Cardiac muscle cell (in vitro differentiated cells and primary cell): ENCODE measurements around the gene GOLGB1. TPM values are rescaled to one million over a fixed set of nuclear protein-coding genes. Genes with fewer than 3 reads are reported as not detected.

Experiments used
- DNase-seq, 2 donors: peaks; one replicate each; pipeline versions ENCODE4 v3.0.0 to v3.0.0-alpha.2; 2010 to 2017; ENCODE audit warnings: low read depth in 1 of 2, low spot score in 1 of 2
- H3K27ac ChIP-seq: fragments of 200-600 bp; sonication (generic); 2 replicates; pipeline ENCODE4 v1.5.1; 2016
- H3K27me3 ChIP-seq: fragments of 200-600 bp; sonication (generic); 2 replicates; pipeline ENCODE4 v1.6.0; 2016; ENCODE audit warnings: control low read depth
- H3K36me3 ChIP-seq: fragments of 200-600 bp; sonication (generic); 2 replicates; pipeline ENCODE4 v1.5.1; 2016; ENCODE audit warnings: control low read depth
- H3K4me1 ChIP-seq: fragments of 200-600 bp; sonication (generic); 2 replicates; pipeline ENCODE4 v1.8.1; 2017; ENCODE audit warnings: low read depth, mild to moderate bottlenecking, mixed run types
- H3K4me3 ChIP-seq: fragments of 200-600 bp; sonication (generic); 2 replicates; pipeline ENCODE4 v1.5.1; 2016; ENCODE audit warnings: mild to moderate bottlenecking
- H3K9me3 ChIP-seq: fragments of 200-600 bp; sonication (generic); 2 replicates; pipeline ENCODE4 v1.5.1; 2017; ENCODE audit warnings: low read depth, mild to moderate bottlenecking, control low read depth
- polyA plus RNA-seq: library from polyadenylated mRNA; unstranded; fragments of >200 nt; fragmentation: Nextera tagmentation; extraction: Ambion mirVana; gene quantifications from 2 replicates; pipeline ENCODE4 v1.2.1, GENCODE V29; 2016
- total RNA-seq: library from RNA; depleted of rRNA; stranded (reverse); fragments of >200 nt; gene quantifications from 2 replicates; pipeline ENCODE4 v1.2.3, GENCODE V29; 2016
- TF ChIP-seq, protein P1 (sequence below): IDR thresholded peaks from 2 replicates; pipeline ENCODE4 v1.5.1; 2012; ENCODE audit warnings: low read depth, mild to moderate bottlenecking, low read length

The GOLGB1 gene
- total and polyA plus RNA-seq, 2 experiments from 2014 or later = 46.1 to 48.8 TPM

DNA sequence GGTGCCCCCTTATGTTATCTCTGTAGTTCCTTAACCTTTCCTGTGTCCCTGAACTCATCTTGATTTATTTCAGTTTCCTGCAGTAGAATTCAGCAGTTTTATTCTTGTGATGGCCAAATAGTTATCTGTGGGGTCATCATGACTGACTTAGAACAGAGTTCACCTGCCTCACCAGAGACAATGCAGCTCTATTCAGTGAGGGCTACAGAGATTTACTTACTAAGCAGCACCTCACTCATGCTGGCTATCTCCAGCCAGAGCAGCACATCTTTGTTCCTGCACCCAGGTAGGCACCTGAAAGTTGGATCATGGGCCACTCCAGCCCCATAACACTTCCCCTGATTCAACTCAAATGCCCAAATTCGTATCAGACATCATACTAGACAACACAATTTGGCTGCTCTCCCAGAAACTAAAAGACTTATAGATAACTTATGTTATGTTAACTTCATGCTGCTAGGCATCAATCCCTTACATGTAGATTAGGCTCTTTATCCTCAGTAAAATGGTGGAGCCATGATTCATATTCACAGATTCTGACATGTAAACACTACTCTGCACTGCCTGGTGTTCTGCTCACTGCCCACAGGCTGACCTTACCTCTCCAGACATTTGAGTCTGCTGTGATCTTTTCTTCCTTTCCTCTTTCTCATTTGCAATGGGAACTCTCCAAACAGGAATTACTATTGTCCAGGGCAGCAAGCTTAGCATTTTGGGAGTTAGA lies 9.3 kb upstream of the GOLGB1 start:
- H3K27ac ChIP-seq = no peak overlapping the region
- peaks cover 4% of the 10 kb centered on the region for H3K27me3 ChIP-seq
- no peaks in the 10 kb centered on the region for H3K9me3 ChIP-seq
- no peaks in the 10 kb centered on the region for H3K4me1 ChIP-seq
- peak in 1 of 2 donors; percentile 51 for DNase-seq
- no peak overlapping the region for H3K4me3 ChIP-seq
- no peaks in the 10 kb centered on the region for H3K36me3 ChIP-seq
- TF ChIP-seq, protein P1, sequence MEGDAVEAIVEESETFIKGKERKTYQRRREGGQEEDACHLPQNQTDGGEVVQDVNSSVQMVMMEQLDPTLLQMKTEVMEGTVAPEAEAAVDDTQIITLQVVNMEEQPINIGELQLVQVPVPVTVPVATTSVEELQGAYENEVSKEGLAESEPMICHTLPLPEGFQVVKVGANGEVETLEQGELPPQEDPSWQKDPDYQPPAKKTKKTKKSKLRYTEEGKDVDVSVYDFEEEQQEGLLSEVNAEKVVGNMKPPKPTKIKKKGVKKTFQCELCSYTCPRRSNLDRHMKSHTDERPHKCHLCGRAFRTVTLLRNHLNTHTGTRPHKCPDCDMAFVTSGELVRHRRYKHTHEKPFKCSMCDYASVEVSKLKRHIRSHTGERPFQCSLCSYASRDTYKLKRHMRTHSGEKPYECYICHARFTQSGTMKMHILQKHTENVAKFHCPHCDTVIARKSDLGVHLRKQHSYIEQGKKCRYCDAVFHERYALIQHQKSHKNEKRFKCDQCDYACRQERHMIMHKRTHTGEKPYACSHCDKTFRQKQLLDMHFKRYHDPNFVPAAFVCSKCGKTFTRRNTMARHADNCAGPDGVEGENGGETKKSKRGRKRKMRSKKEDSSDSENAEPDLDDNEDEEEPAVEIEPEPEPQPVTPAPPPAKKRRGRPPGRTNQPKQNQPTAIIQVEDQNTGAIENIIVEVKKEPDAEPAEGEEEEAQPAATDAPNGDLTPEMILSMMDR = no peak

DNA sequence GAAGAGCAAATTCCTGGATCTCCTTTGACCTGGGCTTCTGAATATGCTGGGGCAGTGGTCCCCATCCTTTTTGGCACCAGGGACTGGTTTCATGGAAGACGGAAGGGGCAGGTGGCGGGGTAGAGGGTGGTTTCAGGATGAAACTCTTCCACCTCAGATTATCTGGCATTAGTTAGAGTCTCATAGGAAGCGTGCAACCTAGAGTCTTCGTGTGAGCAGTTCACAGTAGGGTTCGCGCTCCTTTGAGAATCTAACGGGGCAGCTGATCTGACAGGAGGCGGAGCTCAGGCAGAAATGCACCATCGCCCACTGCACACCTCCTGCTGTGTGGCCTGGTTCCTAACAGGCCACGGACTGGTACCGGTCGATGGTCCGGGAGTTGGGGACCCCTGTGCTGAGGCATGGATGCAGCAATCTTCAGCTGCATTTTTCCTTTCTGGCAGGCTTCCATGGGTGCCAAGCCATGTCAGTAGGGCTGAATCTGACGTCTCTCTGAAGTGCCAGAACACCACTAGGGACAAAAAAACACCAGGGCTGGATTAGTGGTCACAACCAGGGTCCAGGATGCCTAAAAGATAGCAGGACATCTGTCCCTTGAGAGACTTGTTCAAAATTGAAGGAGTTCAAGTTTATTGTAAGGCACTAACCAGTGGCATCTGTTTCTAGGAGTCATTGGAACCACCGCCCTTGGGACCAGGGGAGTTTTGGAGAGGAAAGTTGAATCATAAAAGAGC lies 8.4 kb upstream of the GOLGB1 start:
- TF ChIP-seq, protein P1 = no peak
- H3K27ac ChIP-seq = no peak overlapping the region
- no peak overlapping the region for H3K4me3 ChIP-seq
- H3K4me1 ChIP-seq = no peaks in the 10 kb centered on the region
- peak in 1 of 2 donors; percentile 13 for DNase-seq
- no peaks in the 10 kb centered on the region for H3K9me3 ChIP-seq
- H3K27me3 ChIP-seq = peaks cover 4% of the 10 kb centered on the region
- H3K36me3 ChIP-seq = no peaks in the 10 kb centered on the region

DNA sequence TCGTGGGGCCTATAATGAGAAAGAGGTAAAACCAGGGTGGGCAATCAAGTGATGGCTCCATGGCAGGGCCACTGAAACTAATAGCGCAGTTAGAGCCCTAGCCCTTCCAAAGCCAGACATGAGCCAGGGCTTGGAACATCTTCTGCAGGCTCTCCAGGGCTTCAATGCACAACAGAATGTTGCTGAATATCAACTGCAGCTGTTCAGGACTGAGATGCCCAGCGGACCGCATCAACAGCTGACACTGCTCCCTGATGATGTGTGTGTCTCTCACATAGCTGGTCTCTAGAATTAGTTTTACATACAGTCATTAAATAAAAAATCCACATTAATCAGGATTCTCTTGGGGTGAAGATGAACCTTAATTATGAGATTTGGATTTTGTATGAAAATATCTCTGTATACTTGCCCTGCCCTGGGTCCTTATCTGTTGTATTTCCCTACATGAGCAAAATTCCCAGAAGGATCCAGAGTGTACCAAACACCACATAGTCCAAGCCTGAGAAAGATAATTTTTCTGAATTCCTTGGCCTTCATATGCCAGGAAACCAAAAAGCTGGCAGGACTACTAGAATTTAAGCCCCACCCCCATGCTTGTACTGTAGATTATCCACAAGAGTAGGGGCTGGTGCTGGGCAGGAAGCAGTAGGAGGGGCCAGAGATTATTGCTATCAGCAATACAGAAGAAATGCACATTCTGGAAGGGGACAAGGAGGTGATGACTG lies 7.7 kb upstream of the GOLGB1 start:
- peak; percentile 2 to 93 for DNase-seq
- no peaks in the 10 kb centered on the region for H3K9me3 ChIP-seq
- H3K27ac ChIP-seq = no peak overlapping the region
- H3K4me3 ChIP-seq = no peak overlapping the region
- peaks cover 2% of the 10 kb centered on the region for H3K27me3 ChIP-seq
- no peaks in the 10 kb centered on the region for H3K4me1 ChIP-seq
- H3K36me3 ChIP-seq = no peaks in the 10 kb centered on the region
- TF ChIP-seq, protein P1 = no peak

DNA sequence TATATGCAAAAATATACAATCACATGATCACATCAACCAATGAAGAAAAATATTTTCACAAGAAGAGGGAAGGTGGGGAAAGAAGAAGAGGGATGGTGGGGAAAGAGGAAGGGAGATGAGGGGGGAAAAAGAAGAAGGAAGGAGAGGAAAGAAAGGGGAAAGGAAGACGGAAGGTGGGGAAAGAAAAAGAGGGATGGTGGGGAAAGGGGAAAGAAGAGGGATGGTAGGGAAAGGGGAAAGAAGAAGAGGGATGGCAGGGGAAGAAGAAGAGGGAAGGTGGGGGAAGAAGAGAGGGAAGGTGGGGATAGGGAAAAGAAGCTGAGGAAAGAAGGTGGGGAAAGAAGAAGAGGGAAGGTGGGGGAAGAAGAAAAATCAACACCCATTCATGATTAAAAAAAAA lies 3.2 kb upstream of the GOLGB1 start:
- no peaks in the 10 kb centered on the region for H3K36me3 ChIP-seq
- TF ChIP-seq, protein P1 = no peak
- DNase-seq = no peak
- no peaks in the 10 kb centered on the region for H3K27me3 ChIP-seq
- no peaks in the 10 kb centered on the region for H3K9me3 ChIP-seq
- no peak overlapping the region for H3K4me3 ChIP-seq
- peaks cover 7% of the 10 kb centered on the region for H3K4me1 ChIP-seq
- no peak overlapping the region for H3K27ac ChIP-seq

DNA sequence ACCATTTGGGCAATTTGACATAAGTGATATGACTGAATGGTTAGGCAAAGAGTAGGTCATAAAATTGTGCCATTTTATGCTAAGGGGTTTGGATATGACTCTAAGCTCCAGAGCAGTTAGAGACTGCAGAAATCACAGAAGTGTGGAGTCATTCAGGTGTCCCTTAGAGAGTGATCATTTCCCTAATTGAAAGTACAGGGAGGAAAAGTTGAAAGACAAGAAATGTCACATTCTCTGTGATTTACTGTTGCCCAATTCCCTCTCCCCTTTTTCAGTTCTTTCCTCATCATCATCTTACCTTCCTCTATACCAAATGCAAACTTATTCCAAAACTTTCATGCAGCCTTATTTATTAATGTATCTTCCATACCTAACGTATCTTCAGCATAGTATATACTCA lies 2.7 kb upstream of the GOLGB1 start:
- Histone ChIP-seq H3K9me3 (no peaks in the 10 kb centered on the region), H3K27me3 (no peaks in the 10 kb centered on the region), H3K4me1 (peaks cover 12% of the 10 kb centered on the region), H3K36me3 (no peaks in the 10 kb centered on the region), H3K4me3 (no peak overlapping the region), H3K27ac (no peak overlapping the region)
- DNase-seq = no peak
- TF ChIP-seq, protein P1 = no peak
